ENCODE data around the gene SLCO1B1. TPM values are rescaled to one million over a fixed set of nuclear protein-coding genes. Genes with fewer than 3 reads are reported as not detected.

Gene SLCO1B1
- total and polyA plus RNA-seq, 2 of the 8 experiments (the other 6 are each of a cell fraction or from before 2014, with no cell fraction given) = 0.13 TPM; not detected in 1

- TF ChIP-seq BRCA1 (IDR thresholded peaks at IDR 0.05; ENCODE audit: low read depth, low read length) (no peak), E2F6 (IDR thresholded peaks at IDR 0.05) (no peak)
Measured at GRCh38 chr12:21221778-21222177, 90.8 kb downstream of the SLCO1B1 start (continued).

Measured in H1 (cell line).